ENCODE measurements around the gene ZNRF1. TPM values are rescaled to one million over a fixed set of nuclear protein-coding genes. Genes with fewer than 3 reads are reported as not detected.

The ZNRF1 gene
- total and polyA plus RNA-seq, 2 of the 13 experiments (the other 11 are each of a cell fraction or from before 2014, with no cell fraction given), result 43.9 to 58.7 TPM

DNA sequence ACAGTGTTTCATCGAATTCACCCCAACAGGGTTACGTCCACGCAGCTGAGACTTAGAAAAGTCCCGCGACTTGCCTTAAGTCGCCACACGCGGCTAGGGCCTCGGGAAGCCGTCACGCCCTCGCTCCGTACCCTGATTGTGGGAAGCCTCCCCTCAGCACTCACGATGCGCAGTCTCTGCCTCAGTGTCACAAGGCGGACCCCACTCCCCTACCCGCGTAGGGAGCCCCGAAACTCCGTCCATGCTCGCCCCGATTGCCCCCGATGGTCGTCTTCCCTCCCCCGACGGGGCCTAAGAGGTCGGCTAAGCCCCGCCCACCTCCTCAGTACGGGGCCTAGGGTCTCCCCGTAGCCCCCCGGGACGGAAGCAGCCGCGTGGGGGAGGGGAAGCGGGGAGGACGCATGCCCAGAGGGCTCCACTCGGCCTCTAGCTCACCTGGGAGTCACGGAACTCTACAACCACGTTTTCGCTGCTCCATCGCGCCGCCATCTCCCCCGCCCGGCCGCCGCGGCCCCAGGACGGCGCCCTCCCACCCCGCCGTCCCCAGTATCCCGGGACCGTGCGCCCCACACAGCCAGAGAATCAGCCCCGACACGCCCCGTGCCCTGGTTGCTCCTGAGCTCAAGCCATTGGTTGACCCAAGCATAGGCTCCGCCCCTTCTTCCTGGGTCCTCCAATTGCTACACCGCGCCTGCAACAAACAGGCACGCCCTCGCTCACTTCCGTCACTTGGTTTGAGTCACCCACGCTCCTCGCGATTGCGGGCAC, 14.1 kb upstream of the ZNRF1 start, which contains the start of gene WDR59 (continued):
- TF ChIP-seq GFI1 (CRISPR knock-in tag; IDR thresholded peaks at IDR 0.05; ENCODE audit: borderline replicate concordance) (peak; percentile 66; the same call in 1 of the 2 replicates), ZNF891 (CRISPR knock-in tag; IDR thresholded peaks at IDR 0.05) (peak; percentile 73), ZNF776 (CRISPR knock-in tag; IDR thresholded peaks at IDR 0.05) (no peak; the same call in 1 of the 2 replicates), PRPF4 (IDR thresholded peaks at IDR 0.05; ENCODE audit: low read depth, low read length, poor library complexity, severe bottlenecking) (no peak), ZNF10 (CRISPR knock-in tag; IDR thresholded peaks at IDR 0.05; ENCODE audit: borderline replicate concordance, low read depth) (no peak), ZNF724P (CRISPR knock-in tag; IDR thresholded peaks at IDR 0.05; ENCODE audit: borderline replicate concordance) (no peak), ZNF549 (CRISPR knock-in tag; IDR thresholded peaks at IDR 0.05) (no peak), MTF2 (CRISPR knock-in tag; IDR thresholded peaks at IDR 0.05; ENCODE audit: borderline replicate concordance) (peak; percentile 95; the same call in 1 of the 2 replicates), NFIC (IDR thresholded peaks at IDR 0.05; ENCODE audit: low read length) (no peak), ZNF207 (IDR thresholded peaks at IDR 0.05; ENCODE audit: borderline replicate concordance) (no peak), RAD21 (CRISPR knock-in tag; IDR thresholded peaks at IDR 0.05) (peak; percentile 56; the same call in 1 of the 2 replicates), NCOA5 (CRISPR knock-in tag; IDR thresholded peaks at IDR 0.05) (no peak), RARG (CRISPR knock-in tag; IDR thresholded peaks at IDR 0.05; ENCODE audit: low read depth) (0 out of 2 replicates have a peak, but pooled peaks have one; percentile 61), ZSCAN12 (CRISPR knock-in tag; IDR thresholded peaks at IDR 0.05) (no peak), ZNF264 (CRISPR knock-in tag; IDR thresholded peaks at IDR 0.05) (0 out of 2 replicates have a peak, but pooled peaks have one; percentile 15)
- TF ChIP-seq, protein P1, sequence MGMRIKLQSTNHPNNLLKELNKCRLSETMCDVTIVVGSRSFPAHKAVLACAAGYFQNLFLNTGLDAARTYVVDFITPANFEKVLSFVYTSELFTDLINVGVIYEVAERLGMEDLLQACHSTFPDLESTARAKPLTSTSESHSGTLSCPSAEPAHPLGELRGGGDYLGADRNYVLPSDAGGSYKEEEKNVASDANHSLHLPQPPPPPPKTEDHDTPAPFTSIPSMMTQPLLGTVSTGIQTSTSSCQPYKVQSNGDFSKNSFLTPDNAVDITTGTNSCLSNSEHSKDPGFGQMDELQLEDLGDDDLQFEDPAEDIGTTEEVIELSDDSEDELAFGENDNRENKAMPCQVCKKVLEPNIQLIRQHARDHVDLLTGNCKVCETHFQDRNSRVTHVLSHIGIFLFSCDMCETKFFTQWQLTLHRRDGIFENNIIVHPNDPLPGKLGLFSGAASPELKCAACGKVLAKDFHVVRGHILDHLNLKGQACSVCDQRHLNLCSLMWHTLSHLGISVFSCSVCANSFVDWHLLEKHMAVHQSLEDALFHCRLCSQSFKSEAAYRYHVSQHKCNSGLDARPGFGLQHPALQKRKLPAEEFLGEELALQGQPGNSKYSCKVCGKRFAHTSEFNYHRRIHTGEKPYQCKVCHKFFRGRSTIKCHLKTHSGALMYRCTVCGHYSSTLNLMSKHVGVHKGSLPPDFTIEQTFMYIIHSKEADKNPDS (CRISPR knock-in tag; IDR thresholded peaks at IDR 0.05), result no peak
- TF ChIP-seq, protein P2, sequence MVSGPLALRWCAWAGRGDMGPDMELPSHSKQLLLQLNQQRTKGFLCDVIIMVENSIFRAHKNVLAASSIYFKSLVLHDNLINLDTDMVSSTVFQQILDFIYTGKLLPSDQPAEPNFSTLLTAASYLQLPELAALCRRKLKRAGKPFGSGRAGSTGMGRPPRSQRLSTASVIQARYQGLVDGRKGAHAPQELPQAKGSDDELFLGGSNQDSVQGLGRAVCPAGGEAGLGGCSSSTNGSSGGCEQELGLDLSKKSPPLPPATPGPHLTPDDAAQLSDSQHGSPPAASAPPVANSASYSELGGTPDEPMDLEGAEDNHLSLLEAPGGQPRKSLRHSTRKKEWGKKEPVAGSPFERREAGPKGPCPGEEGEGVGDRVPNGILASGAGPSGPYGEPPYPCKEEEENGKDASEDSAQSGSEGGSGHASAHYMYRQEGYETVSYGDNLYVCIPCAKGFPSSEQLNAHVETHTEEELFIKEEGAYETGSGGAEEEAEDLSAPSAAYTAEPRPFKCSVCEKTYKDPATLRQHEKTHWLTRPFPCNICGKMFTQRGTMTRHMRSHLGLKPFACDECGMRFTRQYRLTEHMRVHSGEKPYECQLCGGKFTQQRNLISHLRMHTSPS (CRISPR knock-in tag; IDR thresholded peaks at IDR 0.05; ENCODE audit: low read depth), result peak; percentile 80; the same call in 1 of the 2 replicates
- TF ChIP-seq, protein P3, sequence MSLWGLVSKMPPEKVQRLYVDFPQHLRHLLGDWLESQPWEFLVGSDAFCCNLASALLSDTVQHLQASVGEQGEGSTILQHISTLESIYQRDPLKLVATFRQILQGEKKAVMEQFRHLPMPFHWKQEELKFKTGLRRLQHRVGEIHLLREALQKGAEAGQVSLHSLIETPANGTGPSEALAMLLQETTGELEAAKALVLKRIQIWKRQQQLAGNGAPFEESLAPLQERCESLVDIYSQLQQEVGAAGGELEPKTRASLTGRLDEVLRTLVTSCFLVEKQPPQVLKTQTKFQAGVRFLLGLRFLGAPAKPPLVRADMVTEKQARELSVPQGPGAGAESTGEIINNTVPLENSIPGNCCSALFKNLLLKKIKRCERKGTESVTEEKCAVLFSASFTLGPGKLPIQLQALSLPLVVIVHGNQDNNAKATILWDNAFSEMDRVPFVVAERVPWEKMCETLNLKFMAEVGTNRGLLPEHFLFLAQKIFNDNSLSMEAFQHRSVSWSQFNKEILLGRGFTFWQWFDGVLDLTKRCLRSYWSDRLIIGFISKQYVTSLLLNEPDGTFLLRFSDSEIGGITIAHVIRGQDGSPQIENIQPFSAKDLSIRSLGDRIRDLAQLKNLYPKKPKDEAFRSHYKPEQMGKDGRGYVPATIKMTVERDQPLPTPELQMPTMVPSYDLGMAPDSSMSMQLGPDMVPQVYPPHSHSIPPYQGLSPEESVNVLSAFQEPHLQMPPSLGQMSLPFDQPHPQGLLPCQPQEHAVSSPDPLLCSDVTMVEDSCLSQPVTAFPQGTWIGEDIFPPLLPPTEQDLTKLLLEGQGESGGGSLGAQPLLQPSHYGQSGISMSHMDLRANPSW (CRISPR knock-in tag; IDR thresholded peaks at IDR 0.05; ENCODE audit: borderline replicate concordance), result no peak
- TF ChIP-seq, protein P4, sequence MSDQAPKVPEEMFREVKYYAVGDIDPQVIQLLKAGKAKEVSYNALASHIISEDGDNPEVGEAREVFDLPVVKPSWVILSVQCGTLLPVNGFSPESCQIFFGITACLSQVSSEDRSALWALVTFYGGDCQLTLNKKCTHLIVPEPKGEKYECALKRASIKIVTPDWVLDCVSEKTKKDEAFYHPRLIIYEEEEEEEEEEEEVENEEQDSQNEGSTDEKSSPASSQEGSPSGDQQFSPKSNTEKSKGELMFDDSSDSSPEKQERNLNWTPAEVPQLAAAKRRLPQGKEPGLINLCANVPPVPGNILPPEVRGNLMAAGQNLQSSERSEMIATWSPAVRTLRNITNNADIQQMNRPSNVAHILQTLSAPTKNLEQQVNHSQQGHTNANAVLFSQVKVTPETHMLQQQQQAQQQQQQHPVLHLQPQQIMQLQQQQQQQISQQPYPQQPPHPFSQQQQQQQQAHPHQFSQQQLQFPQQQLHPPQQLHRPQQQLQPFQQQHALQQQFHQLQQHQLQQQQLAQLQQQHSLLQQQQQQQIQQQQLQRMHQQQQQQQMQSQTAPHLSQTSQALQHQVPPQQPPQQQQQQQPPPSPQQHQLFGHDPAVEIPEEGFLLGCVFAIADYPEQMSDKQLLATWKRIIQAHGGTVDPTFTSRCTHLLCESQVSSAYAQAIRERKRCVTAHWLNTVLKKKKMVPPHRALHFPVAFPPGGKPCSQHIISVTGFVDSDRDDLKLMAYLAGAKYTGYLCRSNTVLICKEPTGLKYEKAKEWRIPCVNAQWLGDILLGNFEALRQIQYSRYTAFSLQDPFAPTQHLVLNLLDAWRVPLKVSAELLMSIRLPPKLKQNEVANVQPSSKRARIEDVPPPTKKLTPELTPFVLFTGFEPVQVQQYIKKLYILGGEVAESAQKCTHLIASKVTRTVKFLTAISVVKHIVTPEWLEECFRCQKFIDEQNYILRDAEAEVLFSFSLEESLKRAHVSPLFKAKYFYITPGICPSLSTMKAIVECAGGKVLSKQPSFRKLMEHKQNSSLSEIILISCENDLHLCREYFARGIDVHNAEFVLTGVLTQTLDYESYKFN (CRISPR knock-in tag; conservative IDR thresholded peaks at IDR 0.05), result no peak; the same call in none of the 2 replicates

Data from HepG2 (cell line).